ENCODE results near the gene HGD. TPM values are rescaled to one million over a fixed set of nuclear protein-coding genes. Genes with fewer than 3 reads are reported as not detected.

HGD gene
- total and polyA plus RNA-seq, 7 donors = 0.71 to 54.1 (median 35.7) TPM; not detected in 3

- Histone ChIP-seq H3K4me3 (no peak overlapping the region), H3K36me3 (no peaks in the 10 kb centered on the region), H3K27ac (no peak overlapping the region), H3K9me3 (no peaks in the 10 kb centered on the region), H3K27me3 (no peaks in the 10 kb centered on the region), H3K4me1 (no peaks in the 10 kb centered on the region)
- TF ChIP-seq POLR2A (IDR thresholded peaks at IDR 0.05) = no peak
- TF ChIP-seq CTCF (IDR thresholded peaks at IDR 0.05) = no peak
- TF ChIP-seq EP300 (IDR thresholded peaks at IDR 0.05) = no peak
- no peak for TF ChIP-seq POLR2AphosphoS5 (IDR thresholded peaks at IDR 0.05)
- intact Hi-C loops (cut with DNase I) = no loop called here
- DNase-seq = no peak
- WGBS, 2 donors = 61 to 82% methylated on average over 5 of the region's 5 CpGs
Measured at GRCh38 chr3:120652896-120653545, 29.0 kb downstream of the HGD start.

GRCh38 chr3:120652281-120652680 lies 29.8 kb downstream of the HGD start:
- H3K4me3 ChIP-seq = no peak overlapping the region
- no peak for TF ChIP-seq POLR2AphosphoS5 (IDR thresholded peaks at IDR 0.05)
- TF ChIP-seq CTCF (IDR thresholded peaks at IDR 0.05) = no peak
- TF ChIP-seq POLR2A (IDR thresholded peaks at IDR 0.05) = no peak
- TF ChIP-seq EP300 (IDR thresholded peaks at IDR 0.05) = no peak
- intact Hi-C loops (cut with DNase I) = no loop called here
- DNase-seq = no peak
- no peaks in the 10 kb centered on the region for H3K9me3 ChIP-seq
- no peak overlapping the region for H3K27ac ChIP-seq
- WGBS, 2 donors = 83 to 88% methylated on average over 3 of the region's 3 CpGs
- H3K27me3 ChIP-seq = no peaks in the 10 kb centered on the region
- H3K4me1 ChIP-seq = no peaks in the 10 kb centered on the region
- no peaks in the 10 kb centered on the region for H3K36me3 ChIP-seq

GRCh38 chr3:120650311-120650710 lies 31.7 kb downstream of the HGD start:
- TF ChIP-seq POLR2AphosphoS5 (IDR thresholded peaks at IDR 0.05) = no peak
- TF ChIP-seq CTCF (IDR thresholded peaks at IDR 0.05) = no peak
- no peak for TF ChIP-seq POLR2A (IDR thresholded peaks at IDR 0.05)
- TF ChIP-seq EP300 (IDR thresholded peaks at IDR 0.05) = no peak
- no peak overlapping the region for H3K4me3 ChIP-seq
- H3K9me3 ChIP-seq = no peaks in the 10 kb centered on the region
- DNase-seq = no peak
- 84 to 95% methylated on average over 2 of the region's 2 CpGs for WGBS, 2 donors
- H3K27me3 ChIP-seq = no peaks in the 10 kb centered on the region
- intact Hi-C loops (cut with DNase I) = no loop called here
- peaks cover 0 to 8% (median 2%) of the 10 kb centered on the region in 4 donors for H3K4me1 ChIP-seq
- H3K36me3 ChIP-seq = no peaks in the 10 kb centered on the region
- H3K27ac ChIP-seq = no peak overlapping the region

- Histone ChIP-seq H3K27me3 (no peaks in the 10 kb centered on the region), H3K4me1 (peaks cover 0 to 8% (median 2%) of the 10 kb centered on the region in 4 donors), H3K9me3 (no peaks in the 10 kb centered on the region), H3K36me3 (no peaks in the 10 kb centered on the region), H3K27ac (no peak overlapping the region), H3K4me3 (no peak overlapping the region)
- no peak for DNase-seq
- intact Hi-C loops (cut with DNase I) = no loop called here
- no peak for TF ChIP-seq POLR2A (IDR thresholded peaks at IDR 0.05)
- no peak for TF ChIP-seq POLR2AphosphoS5 (IDR thresholded peaks at IDR 0.05)
- no peak for TF ChIP-seq CTCF (IDR thresholded peaks at IDR 0.05)
- 56 to 64% methylated on average over 3 of the region's 3 CpGs for WGBS, 2 donors
Measured at GRCh38 chr3:120649830-120650233, 32.2 kb downstream of the HGD start.

GRCh38 chr3:120648290-120648689 lies 33.7 kb downstream of the HGD start:
- Histone ChIP-seq H3K36me3 (no peaks in the 10 kb centered on the region), H3K9me3 (no peaks in the 10 kb centered on the region), H3K27me3 (no peaks in the 10 kb centered on the region), H3K4me1 (peaks cover 0 to 8% (median 2%) of the 10 kb centered on the region in 4 donors), H3K4me3 (no peak overlapping the region), H3K27ac (no peak overlapping the region)
- DNase-seq = no peak
- 92 to 94% methylated on average over 5 of the region's 5 CpGs for WGBS, 2 donors
- intact Hi-C loops (cut with DNase I) = no loop called here
- TF ChIP-seq POLR2AphosphoS5 (IDR thresholded peaks at IDR 0.05) (no peak), EP300 (IDR thresholded peaks at IDR 0.05) (no peak), CTCF (IDR thresholded peaks at IDR 0.05) (no peak), POLR2A (IDR thresholded peaks at IDR 0.05) (no peak)
